Kidney glomerular epithelial cell (primary cell): ENCODE results near the gene CBS.
"Not testable (repeated sequence)": the region's sequence is repeated elsewhere in the genome, so short reads cannot be mapped to it uniquely, and the experiment has no call there.

ENCODE experiments used
- DNase-seq: peaks from one replicate; lab custom pipeline; 2025; lab: John Stamatoyannopoulos, UW

The CBS gene

GRCh38 chr21:43068065-43068464 is 7.6 kb downstream of the CBS start:
- DNase-seq, result not testable (repeated sequence)

GRCh38 chr21:43066690-43067089 is 8.9 kb downstream of the CBS start:
- not testable (repeated sequence) for DNase-seq

GRCh38 chr21:43065991-43066390 is 9.6 kb downstream of the CBS start:
- not testable (repeated sequence) for DNase-seq

- not testable (repeated sequence) for DNase-seq
These were observed 11.2 kb downstream of the CBS start for GRCh38 chr21:43064265-43064917.

GRCh38 chr21:43062955-43063664 is 12.5 kb downstream of the CBS start:
- not testable (repeated sequence) for DNase-seq

GRCh38 chr21:43053112-43053511 is 22.5 kb downstream of the CBS start:
- not testable (repeated sequence) for DNase-seq

GRCh38 chr21:43045876-43046821 is 29.5 kb downstream of the CBS start:
- DNase-seq, result not testable (repeated sequence)

- DNase-seq, result not testable (repeated sequence)
These were observed 30.3 kb downstream of the CBS start for GRCh38 chr21:43045165-43045875.

- not testable (repeated sequence) for DNase-seq
These were observed 31.1 kb downstream of the CBS start for GRCh38 chr21:43044547-43044946.

- not testable (repeated sequence) for DNase-seq
These were observed 32.3 kb downstream of the CBS start for GRCh38 chr21:43043291-43043690.

GRCh38 chr21:43042169-43042568 is 33.5 kb downstream of the CBS start:
- DNase-seq, result not testable (repeated sequence)

GRCh38 chr21:43038659-43039044 is 37.0 kb downstream of the CBS start:
- DNase-seq, result not testable (repeated sequence)

GRCh38 chr21:43037918-43038658 is 37.5 kb downstream of the CBS start:
- not testable (repeated sequence) for DNase-seq

- DNase-seq, result not testable (repeated sequence)
These were observed 38.7 kb downstream of the CBS start for GRCh38 chr21:43036889-43037288.

- no peak for DNase-seq
These were observed 40.8 kb downstream of the CBS start for GRCh38 chr21:43034826-43035225.

- no peak for DNase-seq
These were observed 41.5 kb downstream of the CBS start for GRCh38 chr21:43034101-43034500.

GRCh38 chr21:43031121-43031619 is 44.5 kb downstream of the CBS start:
- DNase-seq, result no peak

GRCh38 chr21:43029785-43030184 is 45.9 kb downstream of the CBS start:
- DNase-seq, result no peak

GRCh38 chr21:43027846-43028731 is 47.5 kb downstream of the CBS start:
- DNase-seq, result no peak
